GM12878 (cell line): ENCODE results near the gene ATRN. TPM values are rescaled to one million over a fixed set of nuclear protein-coding genes. Genes with fewer than 3 reads are reported as not detected.

Source experiments
- ATAC-seq: fragments of 200-7000 bp; cut with Tn5 transposase; 3 replicates; pipeline ENCODE4 v1.9.1; 2020; ENCODE audit warnings: mild to moderate bottlenecking, moderate library complexity
- BruUV-seq: library from RNA; stranded (reverse); fragments of 400-500 nt; replicated peaks from 2 replicates; lab custom pipeline; 2021; lab: Mats Ljungman, UMichigan
- CTCF ChIA-PET: fragments of 300-600 bp; sonication (Branson Sonifier 250); formaldehyde crosslinking; extraction: SDS; loops from one replicate; lab custom pipeline; 2021; ENCODE audit warnings: inconsistent platforms; lab: Yijun Ruan, JAX
- POLR2A ChIA-PET: fragments of 350-600 bp; formaldehyde crosslinking; extraction: SDS; loops from one replicate; lab custom pipeline; 2021; ENCODE audit warnings: inconsistent platforms; lab: Charles Lee
- RAD21 ChIA-PET: fragments of 300-600 bp; sonication (Branson Sonifier 250); formaldehyde crosslinking; loops from one replicate; lab custom pipeline; 2023; ENCODE audit warnings: antibody characterized with exemption; ENCODE audit not compliant: unreplicated experiment; lab: Charles Lee
- SMC1A ChIA-PET: fragments of 300-600 bp; sonication (Branson Sonifier 250); formaldehyde crosslinking; loops from one replicate; lab custom pipeline; 2023; ENCODE audit not compliant: unreplicated experiment, uncharacterized antibody; lab: Charles Lee
- DNase-seq: peaks from one replicate; pipeline ENCODE4 v3.0.0-alpha.2; 2011; ENCODE audit warnings: low read depth, low spot score
- FAIRE-seq: peaks from 3 replicates; lab custom pipeline; 2011; peaks lifted over from hg19 to GRCh38; lab: Jason Lieb, UNC
- H2AFZ ChIP-seq: 2 replicates; pipeline ENCODE4 v1.6.0; 2011; ENCODE audit warnings: low read depth, low read length, control low read depth; ENCODE audit not compliant: control insufficient read depth
- H3K27ac ChIP-seq: 2 replicates; pipeline ENCODE4 v1.5.1; 2011; ENCODE audit warnings: control low read depth; ENCODE audit not compliant: control insufficient read depth, insufficient read depth
- H3K27me3 ChIP-seq, 2 experiments: replicated peaks in 1 of 2; 2 replicates each; pipeline versions ENCODE4 v1.6.0 to v1.6.1; 2011; ENCODE audit warnings: low read length in 1 of 2; ENCODE audit not compliant: control insufficient read depth in 2 of 2, insufficient read depth in 2 of 2
- H3K36me3 ChIP-seq, 2 experiments: 2 replicates each; pipeline ENCODE4 v1.5.1; 2011; ENCODE audit warnings: low read length in 1 of 2; ENCODE audit not compliant: control insufficient read depth in 2 of 2, insufficient read depth in 2 of 2
- H3K4me1 ChIP-seq: 2 replicates; pipeline ENCODE4 v1.6.1; 2011; ENCODE audit warnings: mild to moderate bottlenecking, low read length, moderate library complexity, mixed read lengths; ENCODE audit not compliant: control insufficient read depth, insufficient read depth
- H3K4me2 ChIP-seq: 2 replicates; pipeline ENCODE4 v1.6.0; 2011; ENCODE audit warnings: control low read depth; ENCODE audit not compliant: control insufficient read depth, insufficient read depth
- H3K4me3 ChIP-seq: fragments of 200-600 bp; sonication (generic); 2 replicates; pipeline ENCODE4 v1.5.1; 2016
- H3K79me2 ChIP-seq: 2 replicates; pipeline ENCODE4 v1.6.0; 2011; ENCODE audit warnings: low read length; ENCODE audit not compliant: control insufficient read depth, insufficient read depth
- H3K9ac ChIP-seq: 2 replicates; pipeline ENCODE4 v1.8.0; 2011; ENCODE audit warnings: low read length, control low read depth, mixed read lengths; ENCODE audit not compliant: control insufficient read depth, insufficient read depth
- H3K9me3 ChIP-seq: replicated peaks from 3 replicates; pipeline ENCODE4 v1.5.1; 2011; ENCODE audit warnings: mild to moderate bottlenecking, low read length; ENCODE audit not compliant: control insufficient read depth, insufficient read depth
- H4K20me1 ChIP-seq: 2 replicates; pipeline ENCODE4 v1.6.0; 2011; ENCODE audit not compliant: control insufficient read depth, insufficient read depth
- IRF5 ChIP-seq: fragments of 450-650 bp; IDR thresholded peaks from 2 replicates; pipeline ENCODE4 v1.6.1; 2017; ENCODE audit warnings: borderline replicate concordance
- JUND ChIP-seq: IDR thresholded peaks from 2 replicates; pipeline ENCODE4 v1.6.1; 2012; ENCODE audit warnings: low read depth, mild to moderate bottlenecking, low read length, improper control_type of control experiment, moderate library complexity
- KAT2A ChIP-seq: conservative IDR thresholded peaks from 2 replicates; pipeline ENCODE4 v1.6.1; 2011; ENCODE audit warnings: low read depth, low read length; ENCODE audit not compliant: control insufficient read depth
- NR2C2 ChIP-seq: IDR thresholded peaks from 2 replicates; pipeline ENCODE4 v1.6.1; 2011; ENCODE audit warnings: borderline replicate concordance, low read depth; ENCODE audit not compliant: control insufficient read depth, insufficient read length
- NRF1 ChIP-seq: conservative IDR thresholded peaks from 2 replicates; pipeline ENCODE4 v1.6.1; 2011; ENCODE audit warnings: mild to moderate bottlenecking, low read depth, low read length, improper control_type of control experiment
- RB1 ChIP-seq: fragments of 450-650 bp; formaldehyde crosslinking; IDR thresholded peaks from 2 replicates; pipeline ENCODE4 v1.6.1; 2017; ENCODE audit warnings: mild to moderate bottlenecking, borderline replicate concordance
- SREBF1 ChIP-seq: IDR thresholded peaks from 2 replicates; pipeline ENCODE4 v1.6.1; 2012; ENCODE audit warnings: mild to moderate bottlenecking, low read length
- STAT3 ChIP-seq: IDR thresholded peaks from 2 replicates; pipeline ENCODE4 v1.6.1; 2011; ENCODE audit warnings: low read depth, low read length, improper control_type of control experiment
- WGBS: methylation state at CpG from one replicate; pipeline ENCODE4 v1.1.6; 2016; ENCODE audit warnings: low lambda C conversion rate; ENCODE audit not compliant: insufficient replicate concordance, insufficient coverage; ENCODE audit errors: missing lambda C conversion rate; 5-methylcytosine and 5-hydroxymethylcytosine counted together
- in situ Hi-C: fragments of 300-500 bp; cut with MboI; formaldehyde crosslinking; loops from 9 replicates; pipeline ENCODE4 v1.14.3; 2018; ENCODE audit warnings: mixed read lengths
- intact Hi-C: fragments of 100-400 bp; cut with micrococcal nuclease; formaldehyde crosslinking; loops from one replicate; pipeline ENCODE4 v1.14.2; 2022; ENCODE audit not compliant: unreplicated experiment
- polyA plus RNA-seq, 11 experiments: library from polyadenylated mRNA; depleted of rRNA in 4 of 11; unstranded in 6 of 11; stranded (reverse) in 5 of 11; fragments of >200 nt; fragmentation: Nextera tagmentation in 4 of 11; fragmentation: Illumina TruSeq in 1 of 11; extraction: Ambion mirVana in 4 of 11; extraction: Trizol in 1 of 11; gene quantifications; 1 replicate in 1 of 11; 2 replicates in 10 of 11; pipeline versions ENCODE4 v1.2.1 to v1.2.3, GENCODE V29; 2011 to 2016; ENCODE audit warnings: inconsistent platforms in 2 of 11, missing spikeins in 2 of 11, low read depth in 1 of 11
- total RNA-seq, 4 experiments: library from RNA; depleted of rRNA in 3 of 4; stranded (reverse); fragments of >200 nt in 3 of 4; fragmentation: Illumina TruSeq in 1 of 4; extraction: Trizol in 1 of 4; gene quantifications; 2 replicates each; pipeline versions ENCODE4 v1.2.1 to v1.2.3, GENCODE V29; 2013 to 2021
- TF ChIP-seq, protein P1 (sequence below): fragments of 150-350 bp; IDR thresholded peaks from 2 replicates; pipeline ENCODE4 v1.6.1; 2014; ENCODE audit warnings: mild to moderate bottlenecking, low read depth, low read length
- TF ChIP-seq, protein P2 (sequence below): fragments of 450-650 bp; IDR thresholded peaks from 2 replicates; pipeline ENCODE4 v1.6.1; 2017; ENCODE audit warnings: antibody characterized with exemption, mild to moderate bottlenecking, moderate library complexity

The ATRN gene
- total and polyA plus RNA-seq, 10 of the 15 experiments (the other 5 are each of a cell fraction or from before 2014, with no cell fraction given) = 0.71 to 11.6 (median 6.9) TPM

GRCh38 chr20:3697588-3698305, 226.9 kb downstream of the ATRN start:
- in situ Hi-C loops = no loop called here
- H3K36me3 ChIP-seq = no peaks in the 10 kb centered on the region
- ATAC-seq (no peak), FAIRE-seq (no peak), DNase-seq (no peak)
- H3K27ac ChIP-seq = no peak overlapping the region
- no peak overlapping the region for H3K4me2 ChIP-seq
- ChIA-PET RAD21 (interaction anchor here (0.7 to 1.6 kb wide), 2 partner anchors 13 to 21 kb away, joined by 3 read pairs; no protein-coding TSS in a partner anchor), POLR2A (no interaction called here), CTCF (interaction anchor here (1.7 to 3.2 kb wide), 2 partner anchors 10 to 13 kb away, joined by 5 to 12 read pairs; no protein-coding TSS in a partner anchor), SMC1A (no interaction called here)
- no peaks in the 10 kb centered on the region for H3K4me1 ChIP-seq
- no peak overlapping the region for H3K9ac ChIP-seq
- no peaks in the 10 kb centered on the region for H3K79me2 ChIP-seq
- 41% methylated on average over 17 of the region's 18 CpGs for WGBS
- H3K4me3 ChIP-seq = no peak overlapping the region
- no peaks in the 10 kb centered on the region for H4K20me1 ChIP-seq
- no TSS peak for BruUV-seq
- H3K9me3 ChIP-seq = peaks cover 1% of the 10 kb centered on the region; the same call in 1 of the 3 replicates
- H3K27me3 ChIP-seq = no peaks in the 10 kb centered on the region; a peak in 1 of 4 replicates
- H2AFZ ChIP-seq = no peak overlapping the region
- intact Hi-C loops = no loop called here
- TF ChIP-seq, protein P1, sequence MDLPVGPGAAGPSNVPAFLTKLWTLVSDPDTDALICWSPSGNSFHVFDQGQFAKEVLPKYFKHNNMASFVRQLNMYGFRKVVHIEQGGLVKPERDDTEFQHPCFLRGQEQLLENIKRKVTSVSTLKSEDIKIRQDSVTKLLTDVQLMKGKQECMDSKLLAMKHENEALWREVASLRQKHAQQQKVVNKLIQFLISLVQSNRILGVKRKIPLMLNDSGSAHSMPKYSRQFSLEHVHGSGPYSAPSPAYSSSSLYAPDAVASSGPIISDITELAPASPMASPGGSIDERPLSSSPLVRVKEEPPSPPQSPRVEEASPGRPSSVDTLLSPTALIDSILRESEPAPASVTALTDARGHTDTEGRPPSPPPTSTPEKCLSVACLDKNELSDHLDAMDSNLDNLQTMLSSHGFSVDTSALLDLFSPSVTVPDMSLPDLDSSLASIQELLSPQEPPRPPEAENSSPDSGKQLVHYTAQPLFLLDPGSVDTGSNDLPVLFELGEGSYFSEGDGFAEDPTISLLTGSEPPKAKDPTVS = no peak

GRCh38 chr20:3698591-3699001, 227.8 kb downstream of the ATRN start:
- no TSS peak for BruUV-seq
- CTCF ChIA-PET = interaction anchor here (1.0 to 3.2 kb wide), 3 partner anchors 9 to 24 kb away, joined by 3 to 12 read pairs (median 5); no protein-coding TSS in a partner anchor
- H3K4me1 ChIP-seq = no peaks in the 10 kb centered on the region
- POLR2A ChIA-PET = interaction anchor here (0.6 kb wide), 1 partner anchor 129 kb away, joined by 4 read pairs; no protein-coding TSS in a partner anchor
- WGBS = 63% methylated on average over 6 of the region's 6 CpGs
- H3K4me2 ChIP-seq = no peak overlapping the region
- no peaks in the 10 kb centered on the region; a peak in 1 of 4 replicates for H3K27me3 ChIP-seq
- no peak overlapping the region for H2AFZ ChIP-seq
- ATAC-seq (no peak), DNase-seq (no peak), FAIRE-seq (no peak)
- no peaks in the 10 kb centered on the region for H3K79me2 ChIP-seq
- RAD21 ChIA-PET = no interaction called here
- no peaks in the 10 kb centered on the region for H3K36me3 ChIP-seq
- no peak overlapping the region for H3K27ac ChIP-seq
- SMC1A ChIA-PET = no interaction called here
- H3K9me3 ChIP-seq = peaks cover 1% of the 10 kb centered on the region; the same call in 1 of the 3 replicates
- intact Hi-C loops = no loop called here
- in situ Hi-C loops = no loop called here
- H4K20me1 ChIP-seq = no peaks in the 10 kb centered on the region
- no peak overlapping the region for H3K9ac ChIP-seq
- no peak overlapping the region for H3K4me3 ChIP-seq
- TF ChIP-seq, protein P2, sequence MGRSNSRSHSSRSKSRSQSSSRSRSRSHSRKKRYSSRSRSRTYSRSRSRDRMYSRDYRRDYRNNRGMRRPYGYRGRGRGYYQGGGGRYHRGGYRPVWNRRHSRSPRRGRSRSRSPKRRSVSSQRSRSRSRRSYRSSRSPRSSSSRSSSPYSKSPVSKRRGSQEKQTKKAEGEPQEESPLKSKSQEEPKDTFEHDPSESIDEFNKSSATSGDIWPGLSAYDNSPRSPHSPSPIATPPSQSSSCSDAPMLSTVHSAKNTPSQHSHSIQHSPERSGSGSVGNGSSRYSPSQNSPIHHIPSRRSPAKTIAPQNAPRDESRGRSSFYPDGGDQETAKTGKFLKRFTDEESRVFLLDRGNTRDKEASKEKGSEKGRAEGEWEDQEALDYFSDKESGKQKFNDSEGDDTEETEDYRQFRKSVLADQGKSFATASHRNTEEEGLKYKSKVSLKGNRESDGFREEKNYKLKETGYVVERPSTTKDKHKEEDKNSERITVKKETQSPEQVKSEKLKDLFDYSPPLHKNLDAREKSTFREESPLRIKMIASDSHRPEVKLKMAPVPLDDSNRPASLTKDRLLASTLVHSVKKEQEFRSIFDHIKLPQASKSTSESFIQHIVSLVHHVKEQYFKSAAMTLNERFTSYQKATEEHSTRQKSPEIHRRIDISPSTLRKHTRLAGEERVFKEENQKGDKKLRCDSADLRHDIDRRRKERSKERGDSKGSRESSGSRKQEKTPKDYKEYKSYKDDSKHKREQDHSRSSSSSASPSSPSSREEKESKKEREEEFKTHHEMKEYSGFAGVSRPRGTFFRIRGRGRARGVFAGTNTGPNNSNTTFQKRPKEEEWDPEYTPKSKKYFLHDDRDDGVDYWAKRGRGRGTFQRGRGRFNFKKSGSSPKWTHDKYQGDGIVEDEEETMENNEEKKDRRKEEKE = no peak
- no peak for TF ChIP-seq RB1
- no peak for TF ChIP-seq STAT3
- TF ChIP-seq JUND = no peak
- TF ChIP-seq SREBF1 = no peak
- no peak for TF ChIP-seq NR2C2
- no peak for TF ChIP-seq KAT2A
- TF ChIP-seq NRF1 = no peak
- no peak for TF ChIP-seq IRF5
